HG02870 (cell line): Measurements from ENCODE around the gene RPS6KB2.
A peak's percentile ranks its signal among the peaks of the same experiment; 100 is the strongest.

Source experiments
- ATAC-seq: cut with Tn5 transposase; IDR thresholded peaks from one replicate; pipeline ENCODE4 v1.9.1; 2021; ENCODE audit warnings: mild to moderate bottlenecking, moderate library complexity; ENCODE audit not compliant: unreplicated experiment

The RPS6KB2 gene

DNA sequence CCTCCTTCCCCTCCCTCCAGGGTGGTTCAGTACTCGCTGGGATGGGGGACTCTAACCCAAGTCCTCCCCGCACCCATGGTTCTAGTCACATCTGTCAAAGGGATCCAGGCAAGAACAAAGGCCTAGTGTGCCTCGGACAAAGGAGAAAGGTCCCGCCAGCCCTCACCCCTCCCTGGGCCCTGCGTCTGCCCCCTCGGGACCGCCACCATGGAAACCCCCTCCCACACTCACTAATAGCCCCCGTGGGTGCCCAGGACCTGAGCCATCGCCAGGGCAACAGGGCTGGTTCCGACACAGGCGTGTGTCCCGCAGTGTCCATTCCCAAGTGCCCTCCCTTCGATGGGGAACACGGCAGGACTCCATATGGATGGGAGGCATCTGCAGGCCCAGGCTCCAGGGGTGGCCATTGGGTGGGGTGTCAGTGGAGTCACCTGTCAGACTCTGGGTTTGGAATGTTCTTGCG, 17.9 kb upstream of the RPS6KB2 start:
- ATAC-seq, result no peak

DNA sequence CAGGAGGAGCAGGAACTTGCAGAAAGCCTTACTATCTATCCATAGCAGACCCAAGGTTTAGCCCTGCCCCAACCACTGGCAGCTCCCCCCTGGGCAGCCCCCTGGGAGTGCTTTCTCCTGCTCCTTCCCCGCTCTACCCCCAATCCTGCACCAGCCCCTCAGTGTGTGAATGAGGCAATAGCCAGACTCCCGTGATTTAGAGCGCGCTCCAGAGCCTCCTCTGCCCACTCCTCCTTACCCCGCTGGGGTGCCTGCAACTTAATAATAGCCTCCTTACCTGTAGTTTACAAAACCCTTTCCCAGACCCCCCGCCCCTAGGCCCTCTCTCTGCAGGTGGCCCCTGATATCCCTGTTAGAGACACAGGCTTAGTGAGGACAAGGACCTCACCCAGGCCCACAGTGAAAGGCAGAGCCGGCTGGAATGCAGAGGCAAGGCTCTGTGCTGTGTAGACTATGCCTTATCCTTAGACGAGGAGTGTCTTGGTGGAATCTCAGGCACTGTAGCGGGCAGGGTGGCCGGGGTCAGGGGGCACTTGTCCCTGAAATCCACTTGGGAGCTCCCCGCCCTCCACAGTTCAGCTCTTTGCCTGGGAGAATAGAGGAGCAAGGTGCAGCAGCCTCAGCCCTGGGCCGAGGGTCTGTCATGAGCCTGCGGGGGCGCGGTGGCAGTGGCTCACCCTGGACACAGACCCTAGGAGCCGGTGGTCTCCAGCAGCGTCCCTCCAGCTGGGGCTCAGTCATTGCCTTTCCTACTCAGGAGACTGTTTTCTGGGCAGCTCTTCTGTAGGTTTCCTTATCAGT, 17.1 kb upstream of the RPS6KB2 start:
- no peak for ATAC-seq

DNA sequence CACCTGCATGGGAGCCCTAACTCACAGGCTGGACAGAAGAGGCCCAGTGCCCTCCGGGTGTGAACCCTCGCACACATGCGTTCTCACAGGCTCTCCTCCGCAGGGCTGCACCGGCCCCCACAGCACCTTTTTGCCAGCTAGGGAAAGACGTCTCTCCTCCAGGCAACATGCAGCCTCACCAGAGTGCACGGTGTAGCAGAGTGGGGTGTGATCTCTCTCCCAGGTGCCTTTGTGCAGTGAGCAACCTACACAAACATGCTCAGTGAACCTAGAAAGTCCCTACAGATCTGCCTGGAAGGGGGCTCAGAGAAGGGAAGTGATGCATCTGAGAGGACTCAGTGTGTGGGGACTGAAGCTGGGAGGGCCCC, 16.5 kb upstream of the RPS6KB2 start:
- no peak for ATAC-seq

DNA sequence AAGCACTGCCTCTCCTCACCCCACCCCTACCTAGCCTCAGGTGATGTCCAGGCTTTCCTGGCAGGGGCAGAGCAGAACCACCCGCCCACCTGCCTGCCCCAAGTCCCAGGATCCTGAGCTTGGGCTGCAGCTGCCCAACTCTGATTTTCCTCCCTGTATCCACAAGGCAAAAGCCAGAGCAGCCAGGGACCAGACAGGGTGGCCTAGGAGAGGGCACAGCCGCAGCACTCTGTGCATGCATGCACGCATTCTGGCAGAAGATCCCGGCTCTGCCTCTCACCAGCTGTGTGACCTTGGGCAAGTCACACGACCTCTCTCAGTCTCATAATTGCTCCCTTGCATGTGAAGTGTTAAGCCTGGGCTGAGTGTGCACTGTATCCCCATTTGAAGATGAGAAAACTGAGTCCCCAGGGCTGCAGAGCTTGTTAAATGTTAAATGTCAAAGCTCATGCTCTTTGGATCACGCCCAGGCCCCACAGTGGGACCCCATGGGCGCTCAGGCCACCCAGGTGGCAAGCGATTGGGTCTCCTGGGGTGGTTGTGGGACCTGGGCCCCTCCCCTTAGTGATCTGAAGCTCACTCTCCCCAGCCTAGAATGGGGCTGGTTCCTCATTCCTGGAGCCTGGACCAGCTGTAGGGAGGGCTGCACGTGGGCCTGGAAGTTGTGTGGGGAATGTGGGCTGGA, 15.7 kb upstream of the RPS6KB2 start:
- no peak for ATAC-seq

DNA sequence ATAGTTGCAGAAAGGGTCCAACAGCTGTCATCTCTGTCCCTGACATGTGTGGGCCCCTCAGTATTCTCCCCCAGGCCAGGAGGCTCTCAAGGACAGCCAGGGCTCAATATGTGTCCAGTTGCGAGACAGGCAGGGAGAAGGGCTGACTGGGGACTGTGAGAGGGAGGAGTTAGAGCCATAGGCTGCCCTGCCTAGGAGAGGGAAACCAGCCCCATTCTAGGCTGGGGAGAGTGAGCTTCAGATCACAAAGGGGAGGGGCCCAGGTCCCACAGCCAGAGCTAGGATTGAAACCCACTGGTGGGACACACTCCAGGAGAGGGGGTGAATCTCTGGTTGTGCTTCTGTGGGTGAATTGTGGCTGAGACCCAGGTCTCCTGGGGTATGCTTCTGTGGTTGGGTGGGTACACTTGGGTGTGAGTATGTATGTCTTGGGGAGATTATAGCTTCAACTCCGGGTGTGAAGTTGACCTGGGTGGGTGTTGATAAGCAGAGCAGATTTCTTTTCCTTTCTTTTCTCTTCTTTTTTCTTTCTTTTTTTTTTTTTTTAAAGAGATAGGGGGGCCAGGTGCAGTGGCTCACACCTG, 14.9 kb upstream of the RPS6KB2 start:
- no peak for ATAC-seq

DNA sequence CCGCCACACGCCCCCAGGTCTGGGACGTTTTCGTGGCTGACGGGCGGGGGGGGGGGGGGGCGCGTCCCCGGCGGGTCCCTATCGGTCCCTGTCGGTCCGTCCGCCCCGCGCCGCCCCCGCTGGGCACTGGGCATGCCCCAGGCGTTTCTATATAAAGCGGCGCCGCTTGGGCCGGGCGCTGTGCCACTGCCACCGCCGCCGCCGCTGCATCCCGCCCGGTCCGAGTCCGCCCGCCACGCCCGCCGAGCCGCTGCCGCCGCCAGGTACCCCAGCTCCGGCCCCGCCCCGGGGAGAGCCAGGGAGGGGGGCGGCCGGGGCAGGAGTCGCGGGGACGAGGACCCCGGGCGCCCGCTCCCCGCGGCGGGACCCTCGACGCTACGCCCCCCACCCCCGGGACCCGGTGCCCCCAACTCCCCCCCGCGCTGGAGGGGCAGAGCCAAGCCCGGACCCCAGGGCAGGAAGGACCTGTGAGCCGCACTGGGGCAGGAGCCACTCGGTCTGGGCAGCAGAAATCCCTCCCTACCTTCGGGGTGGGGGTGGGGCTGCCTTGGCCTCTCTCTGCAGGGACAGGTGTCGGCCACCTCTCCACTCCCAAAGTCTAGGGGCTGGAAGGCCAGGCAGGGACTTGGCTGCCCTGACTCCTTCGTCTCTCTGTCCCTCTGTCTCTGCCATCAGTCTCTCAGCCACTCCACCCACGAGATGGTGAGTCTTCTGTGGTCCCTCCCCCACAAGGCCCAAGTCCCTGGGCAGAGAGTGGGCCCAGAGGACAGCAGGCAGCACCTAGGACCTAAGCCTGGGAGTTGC, 12.6 kb upstream of the RPS6KB2 start, which contains the start of gene CARNS1:
CARNS1 (plus strand) TSS at position 178 of the 804 bp plus-strand sequence; CDS start at position 700, 522 bp downstream.
- ATAC-seq, result no peak

DNA sequence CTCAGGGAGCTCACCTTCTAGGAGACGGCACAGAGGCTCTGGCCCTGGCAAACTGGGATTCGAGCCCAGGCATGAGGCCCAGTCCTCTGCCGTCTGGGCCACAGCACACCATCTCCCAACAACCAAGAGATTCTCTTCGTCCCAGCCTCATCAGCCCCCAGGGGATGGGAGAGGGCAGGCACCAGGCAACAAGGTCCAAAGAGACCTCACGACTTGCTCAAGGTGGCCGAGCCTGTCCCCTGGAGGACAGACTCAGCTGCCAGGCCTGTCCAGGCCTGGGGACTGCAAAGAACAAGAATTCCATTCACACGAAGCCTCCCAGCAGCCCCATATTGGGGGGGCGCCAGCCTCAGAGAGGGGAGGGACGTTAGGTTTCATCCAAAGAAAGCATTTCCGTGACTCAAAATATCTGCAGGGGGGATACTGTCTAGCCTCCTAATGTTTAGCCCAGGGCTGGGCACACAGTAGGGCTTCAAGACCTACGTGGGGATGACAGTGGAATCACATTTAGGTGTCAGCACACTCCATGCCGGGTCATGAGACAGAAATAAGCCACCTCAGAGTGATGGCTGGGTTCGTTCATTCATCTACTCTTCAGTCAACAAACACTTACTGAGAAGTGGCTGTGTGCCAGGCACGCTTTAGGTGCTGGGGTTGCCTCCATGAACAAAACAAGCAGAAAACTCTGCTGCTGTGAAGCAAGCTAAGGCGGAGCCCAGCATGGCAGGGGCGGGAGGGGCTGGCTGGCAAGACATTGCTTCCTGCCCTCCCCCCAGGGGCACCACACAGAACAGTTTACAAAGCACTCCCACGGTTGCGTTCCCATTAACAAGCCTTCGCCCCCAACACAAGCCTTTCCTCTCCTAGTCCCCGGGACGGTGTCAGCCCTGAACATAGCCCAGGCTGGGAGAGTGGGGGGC, 11.6 kb upstream of the RPS6KB2 start:
- ATAC-seq, result no peak

DNA sequence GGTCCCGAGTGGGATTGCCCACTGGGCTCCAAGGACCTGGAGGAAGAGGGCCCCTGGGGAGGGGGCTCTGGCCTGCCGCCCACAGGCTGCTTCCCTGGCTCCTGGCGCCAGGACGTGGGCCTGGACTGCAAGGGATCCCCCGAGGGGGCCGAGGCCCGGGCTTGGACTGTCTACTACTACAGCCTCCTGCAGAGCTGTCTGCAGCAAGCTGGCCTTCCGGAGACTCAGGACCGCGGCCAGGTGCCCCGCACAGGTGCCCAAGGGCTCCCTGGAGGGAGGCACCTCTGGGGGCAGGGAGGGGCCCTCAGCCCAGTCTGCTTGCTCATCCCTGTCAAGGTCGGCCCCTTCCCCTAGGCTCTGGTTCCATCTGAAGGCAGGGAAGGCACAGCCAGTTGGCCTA, 10.9 kb upstream of the RPS6KB2 start:
- no peak for ATAC-seq

DNA sequence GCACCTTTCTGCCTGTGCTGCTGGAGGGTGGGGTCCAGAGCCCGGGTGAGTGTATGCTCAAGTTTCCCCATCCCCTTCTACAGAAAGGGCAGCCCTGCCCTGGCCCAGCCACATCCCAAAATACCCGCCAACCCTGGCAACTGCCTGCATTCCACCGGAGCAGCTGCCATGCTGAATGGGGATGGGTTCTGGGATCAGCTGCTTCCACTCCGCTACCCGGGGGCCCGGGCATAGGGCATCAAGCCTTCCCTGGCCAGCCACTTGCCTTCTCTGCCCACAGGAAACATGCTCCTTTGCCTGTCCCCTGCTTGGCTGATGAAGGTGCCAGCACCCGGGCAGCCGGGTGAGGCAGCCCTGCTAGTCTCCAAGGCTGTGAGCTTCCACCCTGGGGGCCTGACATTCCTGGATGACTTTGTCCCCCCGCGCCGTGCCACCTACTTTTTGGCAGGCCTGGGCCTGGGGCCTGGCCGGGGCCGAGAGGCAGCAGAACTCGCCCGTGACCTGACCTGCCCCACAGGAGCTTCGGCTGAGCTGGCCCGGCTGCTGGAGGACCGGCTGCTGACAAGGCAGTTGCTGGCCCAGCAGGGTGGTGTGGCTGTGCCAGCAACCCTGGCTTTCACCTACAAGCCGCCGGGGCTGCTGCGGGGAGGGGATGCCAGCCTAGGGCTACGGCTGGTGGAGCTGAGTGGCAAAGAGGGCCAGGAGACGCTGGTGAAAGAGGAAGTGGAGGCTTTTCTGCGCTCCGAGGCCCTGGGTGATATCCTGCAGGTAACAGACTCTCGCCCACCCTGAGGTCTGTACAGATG, 9.6 kb upstream of the RPS6KB2 start:
- no peak for ATAC-seq

DNA sequence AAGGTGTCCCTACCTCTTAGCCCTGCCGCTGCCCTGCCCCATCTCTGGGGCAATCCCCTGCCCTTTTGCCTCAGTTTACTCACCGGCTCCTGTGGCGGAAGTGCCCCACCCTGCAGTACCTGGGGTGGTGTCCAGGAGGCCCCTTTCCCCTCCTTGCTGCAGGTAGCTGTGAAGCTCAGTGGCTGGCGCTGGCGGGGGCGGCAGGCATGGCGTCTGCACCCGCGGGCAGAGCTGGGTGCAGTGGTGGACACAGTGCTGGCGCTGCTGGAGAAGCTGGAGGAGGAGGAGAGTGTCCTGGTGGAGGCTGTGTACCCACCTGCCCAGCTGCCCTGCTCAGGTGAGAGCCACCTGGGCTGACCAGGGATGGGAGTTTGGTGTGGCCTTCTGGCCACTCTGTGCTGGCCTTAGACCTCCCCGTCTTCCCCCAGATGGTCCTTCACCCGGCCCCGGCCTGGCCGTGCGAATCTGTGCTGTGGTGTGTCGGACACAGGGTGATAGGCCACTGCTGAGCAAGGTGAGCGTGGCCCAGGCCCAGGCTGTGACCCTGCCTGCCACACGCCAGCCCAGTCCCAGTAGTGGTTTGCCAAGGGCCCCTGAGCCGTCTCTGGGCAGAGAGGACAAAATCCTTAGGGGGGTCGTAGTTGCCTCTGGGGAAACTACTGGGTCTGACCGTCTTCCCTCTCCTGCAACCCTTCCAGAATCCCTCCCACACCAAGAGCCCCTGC, 8.8 kb upstream of the RPS6KB2 start:
- ATAC-seq, result no peak

DNA sequence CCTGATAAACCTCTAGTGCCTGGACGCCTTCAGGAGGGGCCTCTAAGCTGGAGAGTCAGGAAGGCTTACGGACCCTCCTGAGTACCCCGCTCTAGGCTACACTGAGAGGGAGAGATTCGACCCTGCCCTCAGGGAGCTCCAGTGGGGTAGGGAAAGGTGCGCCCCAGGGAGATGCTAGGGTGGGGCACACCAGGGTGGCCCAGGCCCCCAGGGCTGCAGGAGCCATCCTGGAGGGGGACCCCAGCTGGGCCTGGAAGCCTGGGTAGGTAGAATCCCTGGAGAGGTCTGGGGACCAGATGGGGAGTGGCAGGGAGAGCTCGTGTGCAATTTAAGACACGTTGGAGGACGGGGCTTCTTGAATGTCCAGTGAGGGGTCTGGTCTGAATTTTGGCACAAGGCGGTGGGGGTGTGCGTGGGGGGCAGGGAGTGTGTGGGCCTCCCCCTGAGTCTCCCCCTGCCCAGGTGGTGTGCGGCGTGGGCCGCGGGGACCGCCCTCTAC, 8.1 kb upstream of the RPS6KB2 start:
- ATAC-seq, result no peak

DNA sequence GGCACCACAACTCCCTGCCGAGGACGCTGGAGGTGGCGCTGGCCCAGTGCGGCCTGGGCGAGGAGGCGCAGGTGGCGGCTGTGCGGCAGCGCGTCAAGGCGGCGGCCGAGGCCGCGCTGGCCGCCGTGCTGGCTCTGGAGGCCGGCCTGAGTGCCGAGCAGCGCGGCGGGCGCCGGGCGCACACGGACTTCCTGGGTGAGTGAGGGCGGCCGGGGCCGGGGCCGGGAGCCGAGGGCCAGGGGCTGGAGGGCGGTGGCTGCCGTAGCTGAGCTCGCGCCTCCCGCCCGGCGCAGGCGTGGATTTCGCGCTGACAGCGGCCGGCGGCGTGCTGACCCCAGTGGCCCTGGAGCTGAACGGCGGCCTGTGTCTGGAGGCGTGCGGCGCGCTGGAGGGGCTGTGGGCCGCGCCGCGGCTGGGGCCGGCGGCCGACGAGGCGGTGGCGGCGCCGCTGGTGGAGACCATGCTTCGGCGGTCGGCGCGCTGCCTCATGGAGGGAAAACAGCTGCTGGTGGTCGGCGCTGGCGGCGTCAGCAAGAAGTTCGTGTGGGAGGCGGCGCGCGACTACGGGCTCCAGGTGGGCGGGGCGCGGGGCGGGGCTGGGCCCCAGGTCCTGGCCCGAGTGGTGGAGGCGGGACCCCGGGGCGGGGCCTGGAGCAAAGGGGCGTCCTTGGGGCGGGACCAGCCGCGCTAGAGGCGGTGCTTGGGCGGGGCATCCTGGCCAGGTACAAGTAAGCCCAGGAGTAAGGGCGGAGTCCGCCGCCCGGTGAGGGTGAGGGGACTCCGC, 7.5 kb upstream of the RPS6KB2 start:
- peak; percentile 92 for ATAC-seq

DNA sequence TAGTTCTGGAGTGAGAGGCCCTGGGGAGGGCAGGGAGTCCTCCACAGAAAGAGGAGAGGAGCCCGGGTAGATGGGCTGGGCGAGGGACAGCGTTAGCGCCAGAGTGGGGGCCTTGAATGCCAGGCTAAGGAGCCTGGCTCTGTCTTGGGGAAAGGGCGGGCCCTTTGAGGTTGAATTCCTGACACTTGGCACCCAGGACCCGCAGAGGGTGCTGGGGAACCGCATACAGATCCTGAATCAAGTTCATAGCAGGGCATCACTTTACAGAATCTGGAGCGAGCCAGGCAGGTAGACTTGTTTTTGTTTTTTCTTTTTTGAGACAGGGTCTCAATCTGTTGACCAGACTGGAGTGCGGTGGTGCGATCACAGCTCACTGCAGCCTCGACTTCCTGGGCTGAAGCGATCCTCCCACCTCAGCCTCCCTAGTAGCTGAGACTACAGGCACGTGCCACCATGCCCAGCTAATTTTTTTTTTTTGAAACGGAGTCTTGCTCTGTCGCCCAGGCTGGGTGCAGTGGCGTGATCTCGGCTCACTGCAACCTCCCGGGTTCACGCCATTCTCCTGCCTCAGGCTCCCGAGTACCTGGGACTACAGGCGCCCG, 6.8 kb upstream of the RPS6KB2 start:
- ATAC-seq, result no peak

DNA sequence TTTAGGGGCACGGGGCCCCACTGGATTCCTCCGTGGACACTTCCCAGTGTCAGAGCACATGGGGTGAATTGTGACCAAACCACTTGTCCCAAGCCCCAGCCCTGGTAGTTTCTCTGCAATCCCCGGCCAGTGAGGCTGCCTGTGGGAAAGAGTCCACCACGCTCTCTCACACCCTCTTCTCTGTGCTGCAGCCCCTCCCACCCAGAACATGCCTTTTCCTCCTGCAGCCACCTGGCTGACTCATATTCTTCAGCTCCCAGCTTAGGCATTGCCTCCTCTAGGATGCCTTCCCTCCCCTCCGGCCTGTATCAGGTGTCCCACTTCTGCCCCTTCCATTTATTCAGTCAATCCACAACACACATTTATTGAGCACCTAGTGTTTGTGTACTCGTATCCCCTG, 5.4 kb upstream of the RPS6KB2 start:
- no peak for ATAC-seq

DNA sequence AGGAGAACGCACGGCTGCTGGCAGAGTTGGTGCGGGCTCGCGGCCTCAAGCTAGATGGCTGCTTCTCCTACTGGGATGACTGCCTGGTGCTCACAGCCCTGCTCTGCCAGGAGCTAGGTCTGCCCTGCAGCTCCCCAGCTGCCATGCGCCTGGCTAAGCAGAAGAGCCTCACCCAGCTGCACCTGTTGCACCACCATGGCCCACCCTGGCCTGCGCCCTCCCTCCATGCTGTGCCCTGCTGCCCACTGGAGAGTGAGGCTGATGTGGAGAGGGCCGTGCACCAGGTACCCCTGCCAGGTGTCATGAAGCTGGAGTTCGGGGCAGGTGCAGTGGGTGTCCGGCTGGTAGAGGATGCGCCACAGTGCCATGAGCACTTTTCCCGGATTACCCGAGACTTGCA, 4.8 kb upstream of the RPS6KB2 start:
- no peak for ATAC-seq

DNA sequence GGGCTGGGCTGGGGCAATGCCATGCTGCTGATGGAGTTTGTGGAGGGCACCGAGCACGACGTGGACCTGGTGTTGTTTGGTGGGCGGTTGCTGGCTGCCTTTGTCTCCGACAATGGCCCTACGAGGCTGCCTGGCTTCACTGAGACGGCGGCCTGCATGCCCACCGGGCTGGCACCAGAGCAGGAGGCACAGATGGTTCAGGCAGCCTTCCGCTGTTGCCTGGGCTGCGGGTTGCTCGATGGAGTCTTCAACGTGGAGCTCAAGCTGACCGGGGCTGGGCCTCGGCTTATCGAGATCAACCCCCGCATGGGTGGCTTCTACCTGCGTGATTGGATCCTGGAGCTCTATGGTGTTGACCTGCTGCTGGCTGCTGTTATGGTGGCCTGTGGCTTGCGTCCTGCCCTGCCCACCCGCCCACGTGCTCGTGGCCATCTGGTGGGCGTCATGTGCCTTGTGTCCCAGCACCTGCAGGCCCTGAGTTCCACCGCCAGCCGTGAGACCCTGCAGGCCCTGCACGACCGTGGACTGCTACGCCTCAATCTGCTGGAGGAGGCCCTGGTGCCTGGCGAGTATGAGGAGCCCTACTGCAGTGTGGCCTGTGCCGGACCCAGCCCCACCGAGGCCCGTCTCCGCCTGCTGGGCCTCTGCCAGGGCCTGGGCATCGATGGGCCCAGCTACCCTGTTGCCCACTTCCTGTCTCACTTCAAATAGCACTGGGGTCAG, 4.2 kb upstream of the RPS6KB2 start:
- ATAC-seq, result no peak
